ENCODE results near the gene HS3ST4.

- TF ChIP-seq GTF2F1 (IDR thresholded peaks at IDR 0.05; ENCODE audit: borderline replicate concordance, low read depth, low read length) (no peak), CTCF (IDR thresholded peaks at IDR 0.05; ENCODE audit: control extremely low read depth in 1 of 3, insufficient read depth in 1 of 3, low read depth in 1 of 3, low read length in 3 of 3) (no peak), RXRA (IDR thresholded peaks at IDR 0.05; ENCODE audit: insufficient read depth, low read depth, low read length) (no peak), EP300 (IDR thresholded peaks at IDR 0.05; ENCODE audit: borderline replicate concordance in 1 of 2, low read depth in 2 of 2, low read length in 2 of 2) (no peak), BACH1 (IDR thresholded peaks at IDR 0.05; ENCODE audit: low read length) (no peak), EZH2 (IDR thresholded peaks at IDR 0.05; ENCODE audit: low read depth, low read length, severe bottlenecking) (no peak)
These were observed 72.7 kb downstream of the HS3ST4 start for GRCh38 chr16:25764466-25764865.
